ENCODE data around the gene PCSK6.

DNA sequence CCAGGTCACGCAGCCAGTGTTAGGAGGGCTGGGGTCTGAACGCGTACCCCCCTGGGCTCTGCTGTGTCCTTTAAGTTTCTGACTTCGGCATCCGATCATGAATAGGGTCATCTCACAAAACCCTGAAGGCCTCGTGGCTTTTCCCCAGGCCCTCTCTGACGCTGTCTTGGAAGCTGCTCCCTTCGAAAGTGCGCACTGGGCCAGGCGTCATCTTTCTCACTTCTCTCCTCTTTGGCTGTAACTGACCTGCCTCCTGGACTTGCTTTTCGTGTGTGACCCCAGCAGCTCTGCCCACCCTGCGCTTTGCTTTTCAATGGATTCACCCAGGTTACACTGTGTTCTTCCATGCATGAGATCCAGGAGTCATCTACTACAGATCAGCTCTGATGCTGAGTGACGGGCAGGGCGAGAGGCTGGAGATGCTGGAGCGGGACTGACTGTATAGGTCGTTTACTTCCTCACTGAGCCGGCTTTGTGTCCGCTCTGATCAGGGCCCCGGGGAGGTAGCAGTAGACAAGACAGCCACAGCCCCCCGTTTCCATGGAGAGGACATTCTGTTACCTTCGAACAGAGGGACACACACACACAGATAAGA is 45.0 kb upstream of the PCSK6 start:
- TF ChIP-seq POLR2A (IDR thresholded peaks at IDR 0.05) (no peak), CTCF (IDR thresholded peaks at IDR 0.05) (no peak)
